Activated naive CD8-positive, alpha-beta T cell treated with anti-CD3 and anti-CD28 coated beads, Interleukin-2, amount 10 ng/mL, durations not matched to agents 7 days and 5 days (primary cell): Measurements from ENCODE around the gene TCAP. TPM values are rescaled to one million over a fixed set of nuclear protein-coding genes. Genes with fewer than 3 reads are reported as not detected.
"Not testable (repeated sequence)": the region's sequence is repeated elsewhere in the genome, so short reads cannot be mapped to it uniquely, and the experiment has no call there.

ENCODE experiments used
- ATAC-seq: fragments of 150-1000 bp; cut with Tn5 transposase; one replicate; pipeline ENCODE4 v1.10.0; 2021; ENCODE audit warnings: low read depth, moderate library complexity
- POLR2A ChIA-PET: fragments of 350-600 bp; sonication (Branson Sonifier 250); formaldehyde crosslinking; loops from one replicate; lab custom pipeline; 2021; ENCODE audit warnings: antibody characterized with exemption; lab: Charles Lee
- DNase-seq: peaks from one replicate; pipeline ENCODE4 v3.0.0; 2021
- H3K27ac Mint-ChIP-seq: one replicate; pipeline ENCODE4 v1.8.0; 2022; ENCODE audit warnings: mild to moderate bottlenecking, mixed read lengths
- H3K27me3 Mint-ChIP-seq: one replicate; pipeline ENCODE4 v1.8.0; 2022; ENCODE audit warnings: mild to moderate bottlenecking, moderate library complexity, mixed read lengths
- H3K36me3 Mint-ChIP-seq: one replicate; pipeline ENCODE4 v1.8.0; 2021; ENCODE audit warnings: mild to moderate bottlenecking, mixed read lengths
- H3K4me1 Mint-ChIP-seq: one replicate; pipeline ENCODE4 v1.8.0; 2021; ENCODE audit warnings: mixed read lengths
- H3K4me3 Mint-ChIP-seq: one replicate; pipeline ENCODE4 v1.8.0; 2022; ENCODE audit warnings: mild to moderate bottlenecking, moderate library complexity, mixed read lengths
- H3K9me3 Mint-ChIP-seq: one replicate; pipeline ENCODE4 v1.8.0; 2021; ENCODE audit warnings: mixed read lengths
- total RNA-seq, 2 experiments: library from RNA; stranded (reverse); gene quantifications; one replicate each; pipeline ENCODE4 v1.2.3, GENCODE V29; 2021

Gene TCAP
- total RNA-seq, 2 experiments from 2014 or later, result 2.7 to 3.2 TPM

- Mint-ChIP-seq H3K27me3 (peaks cover 12% of the 10 kb centered on the region), H3K9me3 (no peaks in the 10 kb centered on the region), H3K4me1 (peaks cover 8% of the 10 kb centered on the region), H3K27ac (no peak overlapping the region), H3K4me3 (no peak overlapping the region), H3K36me3 (no peaks in the 10 kb centered on the region)
- ATAC-seq (no peak), DNase-seq (no peak)
- POLR2A ChIA-PET, result interaction anchor here (1.0 kb wide), 1 partner anchor 10 kb away, joined by 3 read pairs; no protein-coding TSS in a partner anchor
Measured at GRCh38 chr17:39706383-39706782, 41.2 kb downstream of the TCAP start.

GRCh38 chr17:39706921-39707337 is 41.8 kb downstream of the TCAP start:
- Mint-ChIP-seq H3K4me1 (peaks cover 8% of the 10 kb centered on the region), H3K27me3 (peaks cover 7% of the 10 kb centered on the region), H3K36me3 (no peaks in the 10 kb centered on the region), H3K27ac (peak overlapping the region; percentile 82), H3K4me3 (peak overlapping the region; percentile 45), H3K9me3 (no peaks in the 10 kb centered on the region)
- ATAC-seq, result peak; percentile 67
- DNase-seq, result no peak
- POLR2A ChIA-PET, result interaction anchor here (1.0 kb wide), 1 partner anchor 11 kb away, joined by 3 read pairs; no protein-coding TSS in a partner anchor

DNA sequence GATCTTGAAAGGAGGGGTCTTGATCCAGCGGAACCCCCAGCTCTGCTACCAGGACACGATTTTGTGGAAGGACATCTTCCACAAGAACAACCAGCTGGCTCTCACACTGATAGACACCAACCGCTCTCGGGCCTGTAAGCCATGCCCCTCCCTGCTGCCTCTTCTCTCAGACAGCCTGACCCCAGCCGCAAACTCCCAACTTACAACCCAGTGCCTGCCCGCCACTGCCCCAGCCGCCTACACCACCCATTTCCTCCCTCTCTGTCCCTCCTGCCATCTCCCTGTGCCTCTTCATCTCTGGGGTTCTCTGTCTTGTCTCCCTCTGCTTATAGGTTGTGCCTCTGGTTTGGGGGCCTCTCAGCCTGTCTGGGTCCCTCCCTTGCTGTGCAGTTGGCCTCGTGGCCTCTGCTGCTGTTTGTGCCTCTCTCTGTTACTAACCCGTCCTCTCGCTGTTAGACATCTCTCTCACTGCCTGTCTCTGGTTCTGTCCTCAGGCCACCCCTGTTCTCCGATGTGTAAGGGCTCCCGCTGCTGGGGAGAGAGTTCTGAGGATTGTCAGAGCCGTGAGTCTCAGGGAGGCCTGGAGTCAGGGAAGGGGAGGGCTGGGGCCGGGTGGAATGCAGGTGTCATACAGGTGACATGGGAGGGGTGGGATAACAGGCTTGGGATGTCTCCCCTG is 44.3 kb downstream of the TCAP start:
- DNase-seq, result no peak
- H3K4me3 Mint-ChIP-seq, result no peak overlapping the region
- ATAC-seq, result no peak
- no peak overlapping the region for H3K27ac Mint-ChIP-seq
- H3K36me3 Mint-ChIP-seq, result no peaks in the 10 kb centered on the region
- POLR2A ChIA-PET, result no interaction called here
- H3K9me3 Mint-ChIP-seq, result no peaks in the 10 kb centered on the region
- H3K4me1 Mint-ChIP-seq, result peaks cover 8% of the 10 kb centered on the region
- H3K27me3 Mint-ChIP-seq, result no peaks in the 10 kb centered on the region

- no peak overlapping the region for H3K4me3 Mint-ChIP-seq
- H3K9me3 Mint-ChIP-seq, result no peaks in the 10 kb centered on the region
- no peak for ATAC-seq
- no peak for DNase-seq
- peaks cover 8% of the 10 kb centered on the region for H3K4me1 Mint-ChIP-seq
- H3K27me3 Mint-ChIP-seq, result no peaks in the 10 kb centered on the region
- no peak overlapping the region for H3K27ac Mint-ChIP-seq
- POLR2A ChIA-PET, result interaction anchor here (1.3 to 1.4 kb wide), 2 partner anchors 20 to 22 kb away, joined by 3 read pairs; partner anchors contain the start of genes MIEN1 and PGAP3
- H3K36me3 Mint-ChIP-seq, result no peaks in the 10 kb centered on the region
Measured at GRCh38 chr17:39709998-39710964, 45.1 kb downstream of the TCAP start.

GRCh38 chr17:39711071-39711470 is 45.9 kb downstream of the TCAP start:
- not testable (repeated sequence) for ATAC-seq, H3K27ac Mint-ChIP-seq, H3K4me1 Mint-ChIP-seq, H3K4me3 Mint-ChIP-seq, H3K36me3 Mint-ChIP-seq, H3K27me3 Mint-ChIP-seq, H3K9me3 Mint-ChIP-seq, DNase-seq
- POLR2A ChIA-PET, result interaction anchor here (0.6 to 1.4 kb wide), 3 partner anchors 19 to 61 kb away, joined by 3 to 7 read pairs (median 3); partner anchors contain the start of genes MIEN1 and PGAP3

DNA sequence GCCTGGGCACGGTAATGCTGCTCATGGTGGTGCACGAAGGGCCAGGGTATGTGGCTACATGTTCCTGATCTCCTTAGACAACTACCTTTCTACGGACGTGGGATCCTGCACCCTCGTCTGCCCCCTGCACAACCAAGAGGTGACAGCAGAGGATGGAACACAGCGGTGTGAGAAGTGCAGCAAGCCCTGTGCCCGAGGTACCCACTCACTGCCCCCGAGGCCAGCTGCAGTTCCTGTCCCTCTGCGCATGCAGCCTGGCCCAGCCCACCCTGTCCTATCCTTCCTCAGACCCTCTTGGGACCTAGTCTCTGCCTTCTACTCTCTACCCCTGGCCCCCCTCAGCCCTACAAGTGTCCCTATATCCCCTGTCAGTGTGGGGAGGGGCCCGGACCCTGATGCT is 46.7 kb downstream of the TCAP start:
- DNase-seq (no peak), ATAC-seq (no peak)
- H3K27ac Mint-ChIP-seq, result no peak overlapping the region
- H3K4me3 Mint-ChIP-seq, result no peak overlapping the region
- POLR2A ChIA-PET, result interaction anchor here (0.6 kb wide), 1 partner anchor 62 kb away, joined by 7 read pairs; no protein-coding TSS in a partner anchor
- no peaks in the 10 kb centered on the region for H3K36me3 Mint-ChIP-seq
- H3K27me3 Mint-ChIP-seq, result no peaks in the 10 kb centered on the region
- H3K9me3 Mint-ChIP-seq, result no peaks in the 10 kb centered on the region
- peaks cover 6% of the 10 kb centered on the region for H3K4me1 Mint-ChIP-seq

GRCh38 chr17:39714234-39714633 is 49.1 kb downstream of the TCAP start:
- Mint-ChIP-seq H3K9me3 (no peaks in the 10 kb centered on the region), H3K27me3 (no peaks in the 10 kb centered on the region), H3K4me1 (no peaks in the 10 kb centered on the region), H3K27ac (no peak overlapping the region), H3K4me3 (no peak overlapping the region), H3K36me3 (no peaks in the 10 kb centered on the region)
- DNase-seq (no peak), ATAC-seq (no peak)
- POLR2A ChIA-PET, result no interaction called here

DNA sequence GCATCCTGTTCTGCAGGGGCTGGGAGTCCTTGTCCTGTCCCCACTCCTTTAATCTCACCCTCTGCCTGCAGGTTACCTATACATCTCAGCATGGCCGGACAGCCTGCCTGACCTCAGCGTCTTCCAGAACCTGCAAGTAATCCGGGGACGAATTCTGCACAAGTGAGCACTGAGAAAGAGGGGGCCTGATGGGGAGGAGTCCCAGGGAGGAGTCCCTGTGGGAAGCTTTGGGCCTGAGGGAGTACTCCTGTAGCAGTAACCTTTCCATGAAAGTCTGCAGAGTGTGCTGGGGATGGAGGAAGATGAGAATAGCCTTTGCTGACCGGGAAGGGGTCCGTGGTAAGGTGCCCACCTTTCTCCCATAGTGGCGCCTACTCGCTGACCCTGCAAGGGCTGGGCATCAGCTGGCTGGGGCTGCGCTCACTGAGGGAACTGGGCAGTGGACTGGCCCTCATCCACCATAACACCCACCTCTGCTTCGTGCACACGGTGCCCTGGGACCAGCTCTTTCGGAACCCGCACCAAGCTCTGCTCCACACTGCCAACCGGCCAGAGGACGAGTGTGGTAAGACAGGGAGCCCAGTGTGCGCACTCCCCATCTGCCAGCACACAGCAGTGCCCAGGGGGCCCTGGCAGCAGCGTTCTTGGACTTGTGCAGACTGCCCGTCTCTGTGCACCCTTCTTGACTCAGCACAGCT is 50.4 kb downstream of the TCAP start:
- Mint-ChIP-seq H3K27me3 (no peaks in the 10 kb centered on the region), H3K4me3 (no peak overlapping the region), H3K9me3 (no peaks in the 10 kb centered on the region), H3K36me3 (no peaks in the 10 kb centered on the region), H3K27ac (no peak overlapping the region), H3K4me1 (no peaks in the 10 kb centered on the region)
- ATAC-seq (no peak), DNase-seq (no peak)
- POLR2A ChIA-PET, result no interaction called here

Other genes with a start within 250 kb of the TCAP start
- gene MED1, start 214.1 kb upstream of the TCAP start, total RNA-seq, result 10 to 100 TPM; 51.8 to 55.0 TPM
- gene CDK12, start 203.9 kb upstream of the TCAP start, total RNA-seq, result 10 to 100 TPM; 86.6 to 87.6 TPM
- gene NEUROD2, start 57.4 kb upstream of the TCAP start, total RNA-seq, result not detected
- gene PPP1R1B, start 38.4 kb upstream of the TCAP start, total RNA-seq, result not detected
- gene STARD3, start 28.2 kb upstream of the TCAP start, total RNA-seq, result 10 to 100 TPM; 96.3 to 96.5 TPM
- not detected for gene PNMT, start 3.1 kb downstream of the TCAP start, total RNA-seq
- 10 to 100 TPM; 18.3 to 23.9 TPM for gene PGAP3, start 22.7 kb downstream of the TCAP start, total RNA-seq
- 1 to 10 TPM; 6.4 to 6.6 TPM for gene ERBB2, start 34.7 kb downstream of the TCAP start, total RNA-seq
- gene MIEN1, start 65.2 kb downstream of the TCAP start, total RNA-seq, result 10 to 100 TPM; 38.1 to 38.6 TPM
- gene GRB7, start 72.6 kb downstream of the TCAP start, total RNA-seq, result under 1 TPM; 0.37 to 0.61 TPM
- 10 to 100 TPM; 78.5 to 83.5 TPM for gene IKZF3, start 199.0 kb downstream of the TCAP start, total RNA-seq
- gene ZPBP2, start 202.9 kb downstream of the TCAP start, total RNA-seq, result under 1 TPM in 1 of 2 experiments, not detected in 1; 0.14 TPM